Mammary epithelial cell (primary cell): Measurements from ENCODE around the gene WDR43.

Experiments
- CTCF ChIP-seq, 2 donors: IDR thresholded peaks in 1 of 2; conservative IDR thresholded peaks in 1 of 2; 2 replicates each; pipeline ENCODE4 v1.5.1; 2011 to 2012; ENCODE audit warnings: inconsistent platforms in 2 of 2, low read length in 2 of 2, mild to moderate bottlenecking in 2 of 2, control low read depth in 1 of 2, low read depth in 1 of 2; ENCODE audit not compliant: insufficient read depth in 1 of 2; ENCODE audit errors: extremely low read depth in 1 of 2
- EZH2 ChIP-seq: IDR thresholded peaks from 2 replicates; pipeline ENCODE4 v1.6.1; 2012; ENCODE audit warnings: low read length, inconsistent platforms, borderline replicate concordance

- TF ChIP-seq CTCF (conservative IDR thresholded peaks at IDR 0.05 in 1 of 2, IDR thresholded peaks at IDR 0.05 in 1 of 2; ENCODE audit: extremely low read depth in 1 of 2, insufficient read depth in 1 of 2, low read depth in 1 of 2, low read length in 2 of 2), result no peak
- TF ChIP-seq EZH2, result no peak
These were observed 874 bp downstream of the WDR43 start for GRCh38 chr2:28895189-28895893.
